Measurements from ENCODE around the gene RNGTT.

The RNGTT gene

GRCh38 chr6:88877893-88878292, 85.5 kb downstream of the RNGTT start (continued):
- TF ChIP-seq, protein P1, sequence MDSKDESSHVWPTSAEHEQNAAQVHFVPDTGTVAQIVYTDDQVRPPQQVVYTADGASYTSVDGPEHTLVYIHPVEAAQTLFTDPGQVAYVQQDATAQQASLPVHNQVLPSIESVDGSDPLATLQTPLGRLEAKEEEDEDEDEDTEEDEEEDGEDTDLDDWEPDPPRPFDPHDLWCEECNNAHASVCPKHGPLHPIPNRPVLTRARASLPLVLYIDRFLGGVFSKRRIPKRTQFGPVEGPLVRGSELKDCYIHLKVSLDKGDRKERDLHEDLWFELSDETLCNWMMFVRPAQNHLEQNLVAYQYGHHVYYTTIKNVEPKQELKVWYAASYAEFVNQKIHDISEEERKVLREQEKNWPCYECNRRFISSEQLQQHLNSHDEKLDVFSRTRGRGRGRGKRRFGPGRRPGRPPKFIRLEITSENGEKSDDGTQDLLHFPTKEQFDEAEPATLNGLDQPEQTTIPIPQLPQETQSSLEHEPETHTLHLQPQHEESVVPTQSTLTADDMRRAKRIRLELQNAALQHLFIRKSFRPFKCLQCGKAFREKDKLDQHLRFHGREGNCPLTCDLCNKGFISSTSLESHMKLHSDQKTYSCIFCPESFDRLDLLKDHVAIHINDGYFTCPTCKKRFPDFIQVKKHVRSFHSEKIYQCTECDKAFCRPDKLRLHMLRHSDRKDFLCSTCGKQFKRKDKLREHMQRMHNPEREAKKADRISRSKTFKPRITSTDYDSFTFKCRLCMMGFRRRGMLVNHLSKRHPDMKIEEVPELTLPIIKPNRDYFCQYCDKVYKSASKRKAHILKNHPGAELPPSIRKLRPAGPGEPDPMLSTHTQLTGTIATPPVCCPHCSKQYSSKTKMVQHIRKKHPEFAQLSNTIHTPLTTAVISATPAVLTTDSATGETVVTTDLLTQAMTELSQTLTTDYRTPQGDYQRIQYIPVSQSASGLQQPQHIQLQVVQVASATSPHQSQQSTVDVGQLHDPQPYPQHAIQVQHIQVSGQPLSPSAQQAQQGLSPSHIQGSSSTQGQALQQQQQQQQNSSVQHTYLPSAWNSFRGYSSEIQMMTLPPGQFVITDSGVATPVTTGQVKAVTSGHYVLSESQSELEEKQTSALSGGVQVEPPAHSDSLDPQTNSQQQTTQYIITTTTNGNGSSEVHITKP (tag by site-specific recombination; IDR thresholded peaks at IDR 0.05): no peak
- TF ChIP-seq ZNF76 (tag by site-specific recombination; IDR thresholded peaks at IDR 0.05; ENCODE audit: borderline replicate concordance, low read depth) (no peak), ZXDB (tag by site-specific recombination; IDR thresholded peaks at IDR 0.05) (0 out of 2 replicates have a peak, but pooled peaks have one; percentile 29), ZNF23 (tag by site-specific recombination; IDR thresholded peaks at IDR 0.05; ENCODE audit: borderline replicate concordance) (no peak), ZNF645 (tag by site-specific recombination; IDR thresholded peaks at IDR 0.05) (no peak), ZNF121 (tag by site-specific recombination; IDR thresholded peaks at IDR 0.05) (no peak), GLI2 (tag by site-specific recombination; IDR thresholded peaks at IDR 0.05; ENCODE audit: borderline replicate concordance, low read depth) (peak; percentile 15; the same call in 1 of the 2 replicates), MZF1 (tag by site-specific recombination; IDR thresholded peaks at IDR 0.05; ENCODE audit: borderline replicate concordance) (no peak), ZNF175 (tag by site-specific recombination; IDR thresholded peaks at IDR 0.05) (no peak), YY2 (tag by site-specific recombination; IDR thresholded peaks at IDR 0.05) (no peak), ZNF292 (tag by site-specific recombination; IDR thresholded peaks at IDR 0.05; ENCODE audit: borderline replicate concordance, low read depth) (peak; percentile 34; the same call in 1 of the 2 replicates), ZNF341 (tag by site-specific recombination; IDR thresholded peaks at IDR 0.05; ENCODE audit: low read depth) (no peak), ZNF394 (tag by site-specific recombination; IDR thresholded peaks at IDR 0.05; ENCODE audit: borderline replicate concordance) (peak; percentile 94), ZNF514 (tag by site-specific recombination; IDR thresholded peaks at IDR 0.05) (0 out of 2 replicates have a peak, but pooled peaks have one; percentile 28), ZNF48 (tag by site-specific recombination; IDR thresholded peaks at IDR 0.05) (no peak), ZNF239 (tag by site-specific recombination; IDR thresholded peaks at IDR 0.05) (no peak), ZFP37 (tag by site-specific recombination; IDR thresholded peaks at IDR 0.05) (no peak), ZNF791 (tag by site-specific recombination; IDR thresholded peaks at IDR 0.05) (no peak), ZNF266 (tag by site-specific recombination; IDR thresholded peaks at IDR 0.05; ENCODE audit: low read depth) (peak; percentile 50; the same call in 1 of the 2 replicates), ZNF776 (tag by site-specific recombination; IDR thresholded peaks at IDR 0.05; ENCODE audit: borderline replicate concordance) (no peak), ZNF654 (tag by site-specific recombination; IDR thresholded peaks at IDR 0.05; ENCODE audit: low read depth) (peak; percentile 32), ZNF530 (tag by site-specific recombination; IDR thresholded peaks at IDR 0.05; ENCODE audit: low read depth) (no peak)
- TF ChIP-seq, protein P2, sequence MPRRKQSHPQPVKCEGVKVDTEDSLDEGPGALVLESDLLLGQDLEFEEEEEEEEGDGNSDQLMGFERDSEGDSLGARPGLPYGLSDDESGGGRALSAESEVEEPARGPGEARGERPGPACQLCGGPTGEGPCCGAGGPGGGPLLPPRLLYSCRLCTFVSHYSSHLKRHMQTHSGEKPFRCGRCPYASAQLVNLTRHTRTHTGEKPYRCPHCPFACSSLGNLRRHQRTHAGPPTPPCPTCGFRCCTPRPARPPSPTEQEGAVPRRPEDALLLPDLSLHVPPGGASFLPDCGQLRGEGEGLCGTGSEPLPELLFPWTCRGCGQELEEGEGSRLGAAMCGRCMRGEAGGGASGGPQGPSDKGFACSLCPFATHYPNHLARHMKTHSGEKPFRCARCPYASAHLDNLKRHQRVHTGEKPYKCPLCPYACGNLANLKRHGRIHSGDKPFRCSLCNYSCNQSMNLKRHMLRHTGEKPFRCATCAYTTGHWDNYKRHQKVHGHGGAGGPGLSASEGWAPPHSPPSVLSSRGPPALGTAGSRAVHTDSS (tag by site-specific recombination; IDR thresholded peaks at IDR 0.05): no peak
- TF ChIP-seq, protein P3, sequence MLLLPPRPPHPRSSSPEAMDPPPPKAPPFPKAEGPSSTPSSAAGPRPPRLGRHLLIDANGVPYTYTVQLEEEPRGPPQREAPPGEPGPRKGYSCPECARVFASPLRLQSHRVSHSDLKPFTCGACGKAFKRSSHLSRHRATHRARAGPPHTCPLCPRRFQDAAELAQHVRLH (tag by site-specific recombination; IDR thresholded peaks at IDR 0.05): no peak
- TF ChIP-seq, protein P4, sequence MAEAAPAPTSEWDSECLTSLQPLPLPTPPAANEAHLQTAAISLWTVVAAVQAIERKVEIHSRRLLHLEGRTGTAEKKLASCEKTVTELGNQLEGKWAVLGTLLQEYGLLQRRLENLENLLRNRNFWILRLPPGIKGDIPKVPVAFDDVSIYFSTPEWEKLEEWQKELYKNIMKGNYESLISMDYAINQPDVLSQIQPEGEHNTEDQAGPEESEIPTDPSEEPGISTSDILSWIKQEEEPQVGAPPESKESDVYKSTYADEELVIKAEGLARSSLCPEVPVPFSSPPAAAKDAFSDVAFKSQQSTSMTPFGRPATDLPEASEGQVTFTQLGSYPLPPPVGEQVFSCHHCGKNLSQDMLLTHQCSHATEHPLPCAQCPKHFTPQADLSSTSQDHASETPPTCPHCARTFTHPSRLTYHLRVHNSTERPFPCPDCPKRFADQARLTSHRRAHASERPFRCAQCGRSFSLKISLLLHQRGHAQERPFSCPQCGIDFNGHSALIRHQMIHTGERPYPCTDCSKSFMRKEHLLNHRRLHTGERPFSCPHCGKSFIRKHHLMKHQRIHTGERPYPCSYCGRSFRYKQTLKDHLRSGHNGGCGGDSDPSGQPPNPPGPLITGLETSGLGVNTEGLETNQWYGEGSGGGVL (tag by site-specific recombination; IDR thresholded peaks at IDR 0.05): no peak
- TF ChIP-seq, protein P5, sequence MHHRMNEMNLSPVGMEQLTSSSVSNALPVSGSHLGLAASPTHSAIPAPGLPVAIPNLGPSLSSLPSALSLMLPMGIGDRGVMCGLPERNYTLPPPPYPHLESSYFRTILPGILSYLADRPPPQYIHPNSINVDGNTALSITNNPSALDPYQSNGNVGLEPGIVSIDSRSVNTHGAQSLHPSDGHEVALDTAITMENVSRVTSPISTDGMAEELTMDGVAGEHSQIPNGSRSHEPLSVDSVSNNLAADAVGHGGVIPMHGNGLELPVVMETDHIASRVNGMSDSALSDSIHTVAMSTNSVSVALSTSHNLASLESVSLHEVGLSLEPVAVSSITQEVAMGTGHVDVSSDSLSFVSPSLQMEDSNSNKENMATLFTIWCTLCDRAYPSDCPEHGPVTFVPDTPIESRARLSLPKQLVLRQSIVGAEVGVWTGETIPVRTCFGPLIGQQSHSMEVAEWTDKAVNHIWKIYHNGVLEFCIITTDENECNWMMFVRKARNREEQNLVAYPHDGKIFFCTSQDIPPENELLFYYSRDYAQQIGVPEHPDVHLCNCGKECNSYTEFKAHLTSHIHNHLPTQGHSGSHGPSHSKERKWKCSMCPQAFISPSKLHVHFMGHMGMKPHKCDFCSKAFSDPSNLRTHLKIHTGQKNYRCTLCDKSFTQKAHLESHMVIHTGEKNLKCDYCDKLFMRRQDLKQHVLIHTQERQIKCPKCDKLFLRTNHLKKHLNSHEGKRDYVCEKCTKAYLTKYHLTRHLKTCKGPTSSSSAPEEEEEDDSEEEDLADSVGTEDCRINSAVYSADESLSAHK (tag by site-specific recombination; IDR thresholded peaks at IDR 0.05): no peak

Measured in HEK293 (cell line).